KOPT-K1 (cell line): ENCODE data around the gene HYAL4.
"Not testable (repeated sequence)": the region's sequence is repeated elsewhere in the genome, so short reads cannot be mapped to it uniquely, and the experiment has no call there.

ENCODE experiments used
- H3K27ac ChIP-seq: fragments of 200-600 bp; sonication (generic); 2 replicates; pipeline ENCODE4 v1.5.1; 2016; ENCODE audit warnings: antibody characterized with exemption, mild to moderate bottlenecking, low read depth, low read length; ENCODE audit not compliant: poor library complexity, severe bottlenecking
- H3K36me3 ChIP-seq: fragments of 200-600 bp; sonication (generic); 2 replicates; pipeline ENCODE4 v1.5.1; 2017; ENCODE audit warnings: antibody characterized with exemption, mild to moderate bottlenecking, low read length, moderate library complexity; ENCODE audit not compliant: insufficient read depth
- H3K9me3 ChIP-seq: fragments of 200-600 bp; sonication (generic); 2 replicates; pipeline ENCODE4 v1.5.1; 2017; ENCODE audit warnings: antibody characterized with exemption, low read length, mild to moderate bottlenecking; ENCODE audit not compliant: insufficient read depth, poor library complexity, severe bottlenecking

Gene HYAL4, protein sequence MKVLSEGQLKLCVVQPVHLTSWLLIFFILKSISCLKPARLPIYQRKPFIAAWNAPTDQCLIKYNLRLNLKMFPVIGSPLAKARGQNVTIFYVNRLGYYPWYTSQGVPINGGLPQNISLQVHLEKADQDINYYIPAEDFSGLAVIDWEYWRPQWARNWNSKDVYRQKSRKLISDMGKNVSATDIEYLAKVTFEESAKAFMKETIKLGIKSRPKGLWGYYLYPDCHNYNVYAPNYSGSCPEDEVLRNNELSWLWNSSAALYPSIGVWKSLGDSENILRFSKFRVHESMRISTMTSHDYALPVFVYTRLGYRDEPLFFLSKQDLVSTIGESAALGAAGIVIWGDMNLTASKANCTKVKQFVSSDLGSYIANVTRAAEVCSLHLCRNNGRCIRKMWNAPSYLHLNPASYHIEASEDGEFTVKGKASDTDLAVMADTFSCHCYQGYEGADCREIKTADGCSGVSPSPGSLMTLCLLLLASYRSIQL

DNA sequence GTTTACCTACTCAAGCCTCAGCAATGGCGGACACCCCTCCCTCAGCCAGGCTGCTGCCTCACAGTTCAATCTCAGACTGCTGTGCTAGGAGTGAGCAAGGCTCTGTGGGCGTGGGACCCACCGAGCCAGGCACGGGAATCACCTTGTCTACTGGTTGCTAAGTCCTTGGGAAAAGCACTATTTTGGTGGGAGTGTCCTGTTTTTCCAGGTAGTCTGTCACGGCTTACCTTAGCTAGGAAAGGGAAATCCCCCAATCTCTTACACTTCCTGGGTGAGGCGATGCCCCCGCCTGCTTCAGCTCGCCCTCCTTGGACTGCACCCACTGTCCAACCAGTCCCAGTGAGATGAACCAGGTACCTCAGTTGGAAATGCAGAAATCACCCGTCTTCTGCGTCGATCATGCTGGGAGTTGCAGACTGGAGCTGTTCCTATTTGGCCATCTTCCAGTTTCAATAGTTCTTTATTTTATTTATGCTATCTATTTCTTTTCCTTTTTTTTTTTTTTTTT lies at the start of gene HYAL4:
HYAL4 (plus strand) TSS at position 458 of the 508 bp plus-strand sequence. CDS start 23,105 bp downstream, outside the sequence.
- Histone ChIP-seq H3K9me3 (no peaks in the 10 kb centered on the region), H3K27ac (no peak within 1 kb of the TSS)

DNA sequence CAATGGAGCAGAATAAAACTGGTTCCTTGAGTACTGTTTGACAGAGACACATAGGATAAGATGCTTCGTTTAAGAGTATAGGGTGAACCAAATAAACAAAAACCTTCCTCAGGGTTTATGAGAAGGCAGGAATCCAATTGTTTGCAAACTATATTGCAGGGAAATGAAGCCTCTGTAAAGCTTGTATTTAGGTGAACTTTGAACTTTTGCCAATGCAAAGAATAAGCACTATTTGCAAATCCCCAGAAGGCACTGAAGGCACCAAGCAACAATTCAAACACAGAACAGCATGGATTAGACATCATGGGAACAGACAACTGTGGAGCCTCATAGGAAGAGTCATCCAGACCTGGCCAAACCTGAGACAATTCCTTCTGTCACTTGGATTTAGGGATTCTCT lies 49.1 kb upstream of the HYAL4 start:
- H3K27ac ChIP-seq, result no peak overlapping the region
- H3K9me3 ChIP-seq, result no peaks in the 10 kb centered on the region
- no peaks in the 10 kb centered on the region for H3K36me3 ChIP-seq

More for the DNA sequence above, at the start of gene HYAL4:
- H3K36me3 ChIP-seq, result no peaks in the 10 kb centered on the region

DNA sequence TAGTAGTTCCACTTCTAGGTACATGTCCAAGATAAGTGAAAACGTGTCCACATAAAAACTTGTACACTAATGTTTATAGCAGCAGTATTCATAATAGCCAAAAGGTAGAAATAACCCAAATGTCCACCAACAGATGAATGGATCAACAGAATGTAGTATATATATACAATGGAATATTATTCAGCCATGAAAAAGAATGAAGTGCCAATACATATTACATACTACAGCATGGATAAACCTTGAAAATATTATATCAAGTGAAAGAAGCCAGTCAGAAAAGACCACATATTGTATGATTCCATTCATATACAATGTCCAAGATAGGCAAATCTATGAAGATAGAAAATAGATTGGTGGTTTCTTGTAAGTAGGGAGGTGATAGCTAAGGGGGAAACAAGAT lies 48.4 kb upstream of the HYAL4 start:
- Histone ChIP-seq H3K27ac (no peak overlapping the region), H3K9me3 (no peaks in the 10 kb centered on the region), H3K36me3 (no peaks in the 10 kb centered on the region)

DNA sequence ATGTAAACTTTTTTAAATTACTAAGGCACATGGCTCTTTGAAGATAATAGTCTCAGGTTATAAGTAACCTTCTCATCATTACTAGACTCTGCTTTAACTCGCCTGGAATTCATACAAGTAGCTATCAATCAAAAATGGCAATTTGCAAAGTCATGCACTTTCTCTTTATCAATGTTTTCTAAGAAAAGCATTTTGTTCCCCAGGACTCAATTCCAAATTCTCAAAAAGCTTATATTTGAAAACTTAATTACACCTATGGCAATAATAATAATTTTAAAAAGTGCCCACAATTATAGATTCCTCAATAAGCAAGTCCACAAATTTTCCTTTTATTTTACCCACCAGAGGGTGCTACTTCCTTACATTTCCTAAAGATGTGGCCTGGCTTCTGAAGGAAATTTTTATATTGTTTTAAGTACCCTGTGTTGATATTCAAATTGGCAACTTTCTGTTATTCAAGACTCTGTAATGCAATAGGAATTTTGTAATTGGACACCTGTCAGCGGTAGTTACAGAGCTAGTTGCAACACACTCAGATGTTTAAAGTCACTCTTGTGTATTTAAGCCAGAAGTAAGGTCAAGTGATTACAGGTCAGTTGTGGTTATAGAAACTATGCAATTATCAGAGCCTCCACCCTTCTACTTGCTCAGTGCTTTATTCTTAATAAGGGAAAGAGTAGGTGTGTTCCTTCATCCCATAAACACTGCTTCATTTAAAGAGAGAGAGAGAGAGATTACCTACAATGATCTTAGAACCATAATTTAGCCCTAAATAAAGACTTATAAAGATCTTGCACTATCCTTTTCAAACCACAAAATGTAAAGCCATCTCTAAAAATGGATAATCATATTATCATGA lies 47.1 kb upstream of the HYAL4 start:
- Histone ChIP-seq H3K36me3 (no peaks in the 10 kb centered on the region), H3K27ac (no peak overlapping the region), H3K9me3 (no peaks in the 10 kb centered on the region)

DNA sequence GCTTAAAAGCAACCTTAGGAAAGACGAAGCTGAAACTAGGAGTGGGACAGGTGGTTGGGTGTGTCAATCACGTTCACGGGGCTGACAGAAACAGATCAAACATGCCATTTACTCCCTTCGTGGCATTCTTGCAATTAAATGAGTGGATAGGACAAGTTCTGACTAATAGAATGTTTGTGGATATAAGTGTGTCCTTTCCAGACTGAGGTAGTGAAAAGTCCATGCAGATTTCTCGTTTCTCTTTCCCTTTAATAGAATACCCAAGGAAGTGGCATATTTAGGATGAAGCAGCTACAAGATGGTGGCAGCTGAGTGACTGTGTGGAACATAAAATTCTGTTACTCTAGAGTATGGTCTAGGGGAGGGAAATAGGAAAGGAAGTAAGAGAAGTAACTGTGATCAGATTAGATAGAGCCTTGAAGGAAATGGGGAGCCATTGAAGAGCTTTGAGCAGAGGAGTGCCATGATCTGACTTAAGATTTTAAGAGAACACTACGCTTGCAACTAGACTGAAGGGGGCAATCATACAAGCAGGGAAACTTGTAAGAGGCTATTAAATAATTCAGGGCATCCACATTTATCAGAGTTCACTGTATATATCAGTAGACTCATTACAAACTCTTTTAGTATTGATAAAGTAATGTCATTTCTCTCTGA lies 46.3 kb upstream of the HYAL4 start:
- Histone ChIP-seq H3K36me3 (no peaks in the 10 kb centered on the region), H3K27ac (no peak overlapping the region), H3K9me3 (no peaks in the 10 kb centered on the region)

DNA sequence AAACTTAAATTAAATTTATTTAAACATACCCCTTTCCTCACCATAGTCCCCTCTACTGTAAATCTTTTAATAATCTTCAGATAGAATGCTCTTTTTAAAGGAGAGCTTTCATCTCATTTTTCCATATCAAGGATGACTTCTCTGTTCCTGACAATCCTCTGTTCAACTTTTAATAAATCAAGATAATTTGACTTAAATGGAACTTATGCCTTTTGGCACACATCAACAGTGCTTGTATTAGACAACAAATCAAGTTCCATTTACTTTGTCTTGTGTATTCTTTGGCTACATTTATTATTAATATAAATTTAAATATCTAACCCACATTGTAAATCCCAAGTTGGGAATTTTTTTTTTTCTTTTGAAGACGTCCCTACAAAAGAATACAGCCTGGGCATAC lies 42.7 kb upstream of the HYAL4 start:
- Histone ChIP-seq H3K27ac (no peak overlapping the region), H3K9me3 (no peaks in the 10 kb centered on the region), H3K36me3 (no peaks in the 10 kb centered on the region)

DNA sequence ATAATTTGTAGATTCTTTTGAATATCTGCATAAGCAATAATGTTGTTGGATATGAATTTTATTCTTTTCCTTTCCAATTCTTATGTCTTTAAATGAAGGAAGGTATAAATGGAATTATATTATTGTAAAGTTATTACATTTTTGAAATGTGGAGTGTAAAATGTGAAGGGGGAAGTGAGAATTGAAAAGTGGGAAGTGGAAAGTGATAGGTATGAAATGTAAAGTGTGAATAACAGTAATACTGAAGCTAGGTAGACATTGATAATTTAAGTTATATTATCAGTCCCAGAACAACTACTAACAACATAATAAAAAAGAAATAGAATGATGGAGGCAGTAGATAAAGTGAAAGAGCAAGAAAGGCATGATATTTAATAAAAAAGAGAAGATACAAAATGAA lies 39.7 kb upstream of the HYAL4 start:
- no peaks in the 10 kb centered on the region for H3K36me3 ChIP-seq
- no peaks in the 10 kb centered on the region for H3K9me3 ChIP-seq

DNA sequence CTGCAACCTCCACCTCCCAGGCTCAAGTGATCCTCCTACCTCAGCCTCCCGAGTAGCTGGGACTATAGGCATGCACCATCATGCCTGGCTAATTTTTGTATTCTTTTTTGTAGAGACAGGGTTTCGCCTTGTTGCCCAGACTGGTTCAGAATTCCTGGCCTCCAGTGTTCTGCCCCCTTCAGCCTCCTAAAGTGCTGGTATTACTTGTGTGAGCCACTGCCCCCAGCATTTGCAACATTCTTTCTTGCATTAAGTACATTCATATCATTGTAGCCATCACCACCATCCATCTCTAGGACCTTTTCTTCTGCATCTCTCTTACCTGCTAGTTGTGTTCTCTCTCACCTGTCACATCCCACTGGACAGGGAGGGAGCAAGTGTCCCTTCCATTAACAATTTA lies 35.5 kb upstream of the HYAL4 start:
- Histone ChIP-seq H3K9me3 (peaks cover 6% of the 10 kb centered on the region), H3K27ac (no peak overlapping the region), H3K36me3 (no peaks in the 10 kb centered on the region)

More for the DNA sequence above, 39.7 kb upstream of the HYAL4 start:
- H3K27ac ChIP-seq, result no peak overlapping the region

DNA sequence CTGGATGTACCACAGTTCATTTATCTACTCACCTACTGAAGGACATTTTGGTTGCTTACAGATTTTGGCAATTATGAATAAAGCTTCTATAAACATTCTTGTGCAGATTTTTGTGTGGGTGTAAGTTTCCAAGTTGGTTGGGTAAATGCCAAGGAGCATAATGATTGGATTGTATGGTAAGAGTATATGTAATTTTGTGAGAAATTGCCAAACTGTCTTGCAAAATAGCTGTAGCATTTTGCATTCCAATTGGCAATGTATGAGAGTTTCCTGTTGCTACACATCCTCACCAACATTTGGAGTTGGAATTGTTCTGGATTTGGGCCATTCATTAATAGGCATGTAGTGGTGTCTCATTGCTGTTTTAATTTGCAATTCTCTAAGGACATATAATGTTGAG lies 33.9 kb upstream of the HYAL4 start:
- H3K27ac ChIP-seq, result no peak overlapping the region
- H3K36me3 ChIP-seq, result no peaks in the 10 kb centered on the region
- peaks cover 6% of the 10 kb centered on the region for H3K9me3 ChIP-seq

DNA sequence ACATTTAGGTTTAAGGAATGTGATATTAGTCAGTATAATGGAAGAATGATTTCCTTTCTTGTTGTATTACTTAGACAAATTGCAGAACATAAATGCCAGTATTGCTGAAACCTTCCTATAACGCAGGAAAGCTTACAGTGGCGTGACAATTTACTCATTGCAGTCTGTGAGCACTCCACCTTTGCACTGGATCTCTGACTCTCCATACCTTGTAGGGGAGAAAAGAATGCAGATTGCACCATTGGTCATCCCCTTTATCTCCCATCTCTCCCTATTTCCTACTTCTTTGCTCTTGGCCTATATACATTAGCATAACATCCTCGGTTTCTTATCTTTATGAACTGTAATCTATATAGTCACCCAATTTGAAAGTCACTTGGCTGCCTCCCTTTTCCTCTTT lies 28.1 kb upstream of the HYAL4 start:
- no peaks in the 10 kb centered on the region for H3K9me3 ChIP-seq
- H3K27ac ChIP-seq, result no peak overlapping the region
- no peaks in the 10 kb centered on the region for H3K36me3 ChIP-seq

DNA sequence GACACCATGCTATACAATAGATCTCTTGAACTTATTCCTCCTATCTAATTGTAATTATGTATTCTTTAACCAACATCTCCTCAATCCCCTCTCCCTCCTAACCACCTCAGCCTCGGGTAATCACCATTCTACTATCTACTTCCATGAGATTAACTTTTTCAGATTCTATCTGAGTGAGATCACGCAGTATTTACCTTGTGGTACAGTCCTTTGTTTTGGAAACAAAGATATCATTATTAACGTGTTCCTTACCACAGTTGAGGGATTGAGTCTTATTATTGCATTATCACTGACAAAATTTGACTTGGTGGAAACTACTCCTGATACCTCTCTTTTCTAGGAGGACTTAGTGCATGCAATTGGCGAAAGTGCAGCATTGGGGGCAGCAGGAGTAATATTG lies 26.0 kb upstream of the HYAL4 start:
- Histone ChIP-seq H3K36me3 (no peaks in the 10 kb centered on the region), H3K9me3 (no peaks in the 10 kb centered on the region), H3K27ac (no peak overlapping the region)

DNA sequence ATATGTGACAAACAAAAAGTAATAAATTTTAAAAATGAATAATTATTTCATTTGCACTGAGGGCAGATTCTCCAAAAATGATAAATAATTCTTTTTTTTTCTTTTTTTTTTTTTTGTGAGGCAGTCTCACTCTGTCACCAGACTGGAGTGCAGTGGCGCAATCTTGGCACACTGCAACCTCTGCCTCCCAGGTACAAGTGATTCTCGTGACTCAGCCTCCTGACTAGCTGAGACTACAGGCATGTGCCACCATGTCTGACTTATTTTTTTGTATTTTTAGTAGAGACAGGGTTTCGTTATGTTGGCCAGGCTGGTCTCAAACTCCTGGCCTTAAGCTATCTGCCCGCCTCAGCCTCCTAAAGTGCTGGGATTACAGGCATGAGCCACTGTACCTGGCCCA lies 25.2 kb upstream of the HYAL4 start:
- H3K9me3 ChIP-seq, H3K36me3 ChIP-seq, H3K27ac ChIP-seq: not testable (repeated sequence)

DNA sequence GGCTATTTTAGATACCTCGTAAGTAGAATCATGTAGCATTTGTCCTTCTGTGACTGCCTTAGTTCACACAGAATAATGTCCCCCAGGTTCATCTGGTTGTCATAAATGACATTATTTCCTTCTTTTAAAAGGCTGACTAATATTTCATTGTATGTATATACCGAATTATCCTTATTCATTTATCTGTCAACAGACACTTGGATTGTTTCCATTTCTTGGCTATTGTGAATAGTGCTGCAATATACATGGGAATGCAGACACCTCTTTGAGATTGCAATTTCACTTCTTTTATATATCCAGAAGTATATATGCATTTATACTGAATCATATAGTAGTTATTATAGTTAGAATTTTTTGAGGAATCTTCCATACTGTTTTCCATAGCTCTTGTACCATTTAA lies 24.1 kb upstream of the HYAL4 start:
- H3K27ac ChIP-seq, result no peak overlapping the region
- no peaks in the 10 kb centered on the region for H3K9me3 ChIP-seq
- H3K36me3 ChIP-seq, result no peaks in the 10 kb centered on the region

DNA sequence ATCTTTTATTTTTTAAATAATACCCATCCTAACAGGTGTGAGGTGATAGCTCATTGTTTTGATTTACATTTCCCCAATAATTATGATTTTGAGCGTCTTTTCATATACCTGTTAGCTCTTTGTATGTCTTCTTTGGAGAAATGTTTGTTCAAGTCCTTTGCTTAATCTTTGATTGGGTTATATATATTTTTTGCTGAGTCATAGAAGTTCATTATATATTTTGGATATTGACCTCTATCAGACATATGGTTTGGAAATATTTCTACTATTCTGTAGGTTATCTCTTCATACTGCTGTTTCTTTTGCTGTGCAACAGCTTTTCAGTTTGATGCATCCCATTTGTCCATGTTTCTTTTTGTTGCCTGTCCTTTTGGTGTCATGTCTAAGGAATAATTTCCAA lies 23.6 kb upstream of the HYAL4 start:
- Histone ChIP-seq H3K36me3 (no peaks in the 10 kb centered on the region), H3K9me3 (no peaks in the 10 kb centered on the region), H3K27ac (no peak overlapping the region)
